Measurements from ENCODE around the gene OSM. TPM values are rescaled to one million over a fixed set of nuclear protein-coding genes. Genes with fewer than 3 reads are reported as not detected.
"Not testable (repeated sequence)": the region's sequence is repeated elsewhere in the genome, so short reads cannot be mapped to it uniquely, and the experiment has no call there.

OSM gene
- total RNA-seq, 1 donor from 2014 or later = 1.7 TPM

GRCh38 chr22:30217698-30218560 lies 48.7 kb downstream of the OSM start:
- Mint-ChIP-seq H3K4me1 (peaks cover 20% of the 10 kb centered on the region), H3K36me3 (ENCODE audit: low read depth) (no peaks in the 10 kb centered on the region), H3K4me3 (no peak overlapping the region), H3K27me3 (peaks cover 7% of the 10 kb centered on the region), H3K9me3 (no peaks in the 10 kb centered on the region), H3K27ac (no peak overlapping the region)
- ChIA-PET POLR2A (no interaction called here), CTCF (no interaction called here)
- DNase-seq = no peak
- intact Hi-C loops (cut with micrococcal nuclease) = no loop called here
- TF ChIP-seq, protein P1, sequence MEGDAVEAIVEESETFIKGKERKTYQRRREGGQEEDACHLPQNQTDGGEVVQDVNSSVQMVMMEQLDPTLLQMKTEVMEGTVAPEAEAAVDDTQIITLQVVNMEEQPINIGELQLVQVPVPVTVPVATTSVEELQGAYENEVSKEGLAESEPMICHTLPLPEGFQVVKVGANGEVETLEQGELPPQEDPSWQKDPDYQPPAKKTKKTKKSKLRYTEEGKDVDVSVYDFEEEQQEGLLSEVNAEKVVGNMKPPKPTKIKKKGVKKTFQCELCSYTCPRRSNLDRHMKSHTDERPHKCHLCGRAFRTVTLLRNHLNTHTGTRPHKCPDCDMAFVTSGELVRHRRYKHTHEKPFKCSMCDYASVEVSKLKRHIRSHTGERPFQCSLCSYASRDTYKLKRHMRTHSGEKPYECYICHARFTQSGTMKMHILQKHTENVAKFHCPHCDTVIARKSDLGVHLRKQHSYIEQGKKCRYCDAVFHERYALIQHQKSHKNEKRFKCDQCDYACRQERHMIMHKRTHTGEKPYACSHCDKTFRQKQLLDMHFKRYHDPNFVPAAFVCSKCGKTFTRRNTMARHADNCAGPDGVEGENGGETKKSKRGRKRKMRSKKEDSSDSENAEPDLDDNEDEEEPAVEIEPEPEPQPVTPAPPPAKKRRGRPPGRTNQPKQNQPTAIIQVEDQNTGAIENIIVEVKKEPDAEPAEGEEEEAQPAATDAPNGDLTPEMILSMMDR (IDR thresholded peaks at IDR 0.05) = no peak
- ATAC-seq (ENCODE audit: low read depth) = no peak

DNA sequence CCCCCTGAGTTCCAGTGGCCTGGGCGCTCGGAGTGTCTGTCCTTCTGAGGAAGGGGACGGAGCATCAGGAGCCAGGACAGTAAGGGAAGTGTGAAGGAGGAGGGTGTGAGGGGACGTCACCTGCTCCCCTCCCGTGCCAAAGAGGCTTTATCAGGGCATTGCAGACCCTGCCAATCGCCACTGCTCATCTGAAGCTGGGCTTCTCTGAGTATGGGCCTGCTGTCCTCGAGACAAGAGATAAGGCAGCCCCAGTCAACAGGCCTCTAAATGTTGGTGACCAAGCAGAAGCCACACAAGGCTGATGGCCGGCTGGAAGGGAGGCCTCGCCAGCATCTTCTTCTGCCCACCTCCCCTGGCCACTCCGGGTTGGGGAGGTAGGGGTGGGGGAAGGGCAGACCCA lies 49.9 kb downstream of the OSM start:
- peaks cover 10% of the 10 kb centered on the region for H3K27me3 Mint-ChIP-seq
- no peak overlapping the region for H3K4me3 Mint-ChIP-seq
- ATAC-seq (ENCODE audit: low read depth) (no peak), DNase-seq (no peak)
- ChIA-PET CTCF (no interaction called here), POLR2A (no interaction called here)
- no peak overlapping the region for H3K27ac Mint-ChIP-seq
- H3K36me3 Mint-ChIP-seq (ENCODE audit: low read depth) = no peaks in the 10 kb centered on the region
- peaks cover 15% of the 10 kb centered on the region for H3K4me1 Mint-ChIP-seq
- intact Hi-C loops (cut with micrococcal nuclease) = no loop called here
- TF ChIP-seq, protein P1 (IDR thresholded peaks at IDR 0.05) = no peak
- H3K9me3 Mint-ChIP-seq = no peaks in the 10 kb centered on the region

GRCh38 chr22:30216272-30216671 lies 50.4 kb downstream of the OSM start:
- CTCF ChIA-PET; ATAC-seq (ENCODE audit: low read depth); intact Hi-C loops (cut with micrococcal nuclease); H3K36me3 Mint-ChIP-seq (ENCODE audit: low read depth); H3K9me3 Mint-ChIP-seq; H3K27ac Mint-ChIP-seq; DNase-seq; H3K4me3 Mint-ChIP-seq; POLR2A ChIA-PET: not testable (repeated sequence)
- peaks cover 10% of the 10 kb centered on the region for H3K4me1 Mint-ChIP-seq
- peaks cover 12% of the 10 kb centered on the region for H3K27me3 Mint-ChIP-seq

GRCh38 chr22:30214703-30215407 lies 51.8 kb downstream of the OSM start:
- intact Hi-C loops (cut with micrococcal nuclease) = no loop called here
- ATAC-seq (ENCODE audit: low read depth) (no peak), DNase-seq (no peak)
- CTCF ChIA-PET = no interaction called here
- no peaks in the 10 kb centered on the region for H3K9me3 Mint-ChIP-seq
- TF ChIP-seq, protein P1 (IDR thresholded peaks at IDR 0.05) = no peak
- no peak overlapping the region for H3K4me3 Mint-ChIP-seq
- peaks cover 12% of the 10 kb centered on the region for H3K27me3 Mint-ChIP-seq
- H3K4me1 Mint-ChIP-seq = no peaks in the 10 kb centered on the region
- no peak overlapping the region for H3K27ac Mint-ChIP-seq
- no peaks in the 10 kb centered on the region for H3K36me3 Mint-ChIP-seq (ENCODE audit: low read depth)
- POLR2A ChIA-PET = no interaction called here

- intact Hi-C loops (cut with micrococcal nuclease) = no loop called here
- no peak overlapping the region for H3K4me3 Mint-ChIP-seq
- TF ChIP-seq, protein P1 (IDR thresholded peaks at IDR 0.05) = no peak
Measured at GRCh38 chr22:30212996-30213441, 53.6 kb downstream of the OSM start.

More at GRCh38 chr22:30212996-30213441, 53.6 kb downstream of the OSM start:
- POLR2A ChIA-PET = no interaction called here
- ATAC-seq (ENCODE audit: low read depth) = no peak
- Mint-ChIP-seq H3K36me3 (ENCODE audit: low read depth) (no peaks in the 10 kb centered on the region), H3K27ac (no peak overlapping the region), H3K27me3 (peaks cover 12% of the 10 kb centered on the region), H3K9me3 (no peaks in the 10 kb centered on the region), H3K4me1 (no peaks in the 10 kb centered on the region)
- DNase-seq = no peak
- CTCF ChIA-PET = no interaction called here

Other genes with a start within 250 kb of the OSM start
- not detected in 2 replicates for gene HORMAD2, start 186.4 kb downstream of the OSM start, total RNA-seq
- gene LIF, start 20.1 kb downstream of the OSM start, total RNA-seq = 0.42 and 0.44 TPM in 2 replicates
- gene CASTOR1, start 22.7 kb upstream of the OSM start, total RNA-seq = 2.4 and 3.5 TPM in 2 replicates
- gene TBC1D10A, start 60.1 kb upstream of the OSM start, total RNA-seq = 20.1 and 20.4 TPM in 2 replicates
- gene SF3A1, start 90.0 kb upstream of the OSM start, total RNA-seq = 263 and 269 TPM in 2 replicates
- gene CCDC157, start 90.2 kb upstream of the OSM start, total RNA-seq = 1.8 and 2.9 TPM in 2 replicates
- gene RNF215, start 120.6 kb upstream of the OSM start, total RNA-seq = 8.6 and 8.8 TPM in 2 replicates
- 0.40 and 0.42 TPM in 2 replicates for gene SEC14L2, start 130.2 kb upstream of the OSM start, total RNA-seq
- 30.8 and 33.9 TPM in 2 replicates for gene MTFP1, start 158.9 kb upstream of the OSM start, total RNA-seq
- gene SEC14L3, start 205.2 kb upstream of the OSM start, total RNA-seq = not detected in 2 replicates
- gene SEC14L4, start 238.8 kb upstream of the OSM start, total RNA-seq = not detected in 2 replicates